Peyer's patch (tissue), 4 donors: ENCODE measurements around the gene GNL3.

Experiments
- POLR2A ChIP-seq, 2 donors: fragments of 450-650 bp; IDR thresholded peaks; one replicate each; pipeline ENCODE4 v1.5.1; 2017; ENCODE audit warnings: antibody characterized with exemption in 2 of 2, mild to moderate bottlenecking in 2 of 2, moderate library complexity in 2 of 2
- TF ChIP-seq, protein P1 (sequence below), 6 experiments: fragments of 450-650 bp in 4 of 6; fragments of 200-600 bp in 2 of 6; sonication (generic) in 1 of 6; IDR thresholded peaks; one replicate each; pipeline ENCODE4 v1.5.1; 2017 to 2019; ENCODE audit warnings: antibody characterized with exemption in 6 of 6, mild to moderate bottlenecking in 3 of 6, moderate library complexity in 1 of 6

DNA sequence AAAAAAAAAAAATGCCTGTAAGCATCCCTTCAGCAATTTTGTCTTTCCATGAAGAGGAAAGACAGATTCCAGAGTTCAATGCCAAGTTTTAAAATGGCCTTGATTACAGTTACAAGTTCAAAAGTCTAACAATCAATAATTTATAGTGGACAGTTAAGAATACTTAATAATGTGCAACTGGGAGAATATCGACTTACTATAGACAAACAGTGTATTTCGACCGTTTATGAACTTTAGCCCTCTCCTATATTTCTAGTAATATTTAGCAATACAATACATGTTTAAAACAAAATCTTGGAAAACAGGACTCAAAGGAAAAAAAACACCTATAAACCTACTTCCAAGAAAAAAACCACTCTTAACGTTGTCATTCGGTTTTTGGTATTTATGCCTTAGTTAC lies 1.6 kb upstream of the GNL3 start:
- no peak for TF ChIP-seq POLR2A (IDR thresholded peaks at IDR 0.05)
- TF ChIP-seq, protein P1, sequence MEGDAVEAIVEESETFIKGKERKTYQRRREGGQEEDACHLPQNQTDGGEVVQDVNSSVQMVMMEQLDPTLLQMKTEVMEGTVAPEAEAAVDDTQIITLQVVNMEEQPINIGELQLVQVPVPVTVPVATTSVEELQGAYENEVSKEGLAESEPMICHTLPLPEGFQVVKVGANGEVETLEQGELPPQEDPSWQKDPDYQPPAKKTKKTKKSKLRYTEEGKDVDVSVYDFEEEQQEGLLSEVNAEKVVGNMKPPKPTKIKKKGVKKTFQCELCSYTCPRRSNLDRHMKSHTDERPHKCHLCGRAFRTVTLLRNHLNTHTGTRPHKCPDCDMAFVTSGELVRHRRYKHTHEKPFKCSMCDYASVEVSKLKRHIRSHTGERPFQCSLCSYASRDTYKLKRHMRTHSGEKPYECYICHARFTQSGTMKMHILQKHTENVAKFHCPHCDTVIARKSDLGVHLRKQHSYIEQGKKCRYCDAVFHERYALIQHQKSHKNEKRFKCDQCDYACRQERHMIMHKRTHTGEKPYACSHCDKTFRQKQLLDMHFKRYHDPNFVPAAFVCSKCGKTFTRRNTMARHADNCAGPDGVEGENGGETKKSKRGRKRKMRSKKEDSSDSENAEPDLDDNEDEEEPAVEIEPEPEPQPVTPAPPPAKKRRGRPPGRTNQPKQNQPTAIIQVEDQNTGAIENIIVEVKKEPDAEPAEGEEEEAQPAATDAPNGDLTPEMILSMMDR (IDR thresholded peaks at IDR 0.05): no peak
